NOMO-1 treated with DMSO at 0.1 percent for 48 hours (cell line): ENCODE data around the gene SPAM1.
"Not testable (repeated sequence)": the region's sequence is repeated elsewhere in the genome, so short reads cannot be mapped to it uniquely, and the experiment has no call there.

Experiments used
- DNase-seq: peaks from one replicate; lab custom pipeline; 2025; ENCODE audit not compliant: unreplicated experiment; lab: John Stamatoyannopoulos, UW

Gene SPAM1

DNA sequence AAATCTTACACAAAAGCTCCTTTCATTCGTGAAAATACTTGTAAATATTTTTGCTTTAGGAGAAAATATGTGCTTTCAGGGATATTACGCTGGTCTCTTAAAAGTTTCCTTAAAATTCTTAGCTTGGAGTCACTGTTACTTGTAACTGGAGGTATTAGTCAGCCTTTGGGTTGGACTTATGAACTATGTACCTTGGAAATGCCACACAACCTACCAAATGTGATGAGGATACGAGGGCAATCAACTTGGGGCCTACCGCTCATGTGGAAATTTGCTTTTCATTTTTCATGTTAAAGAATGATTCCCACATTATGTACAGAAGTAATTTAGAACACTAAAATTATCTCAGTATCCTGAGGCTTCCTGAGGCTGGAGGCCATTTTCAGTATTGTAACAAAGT lies 23.1 kb downstream of the SPAM1 start:
- no peak for DNase-seq

DNA sequence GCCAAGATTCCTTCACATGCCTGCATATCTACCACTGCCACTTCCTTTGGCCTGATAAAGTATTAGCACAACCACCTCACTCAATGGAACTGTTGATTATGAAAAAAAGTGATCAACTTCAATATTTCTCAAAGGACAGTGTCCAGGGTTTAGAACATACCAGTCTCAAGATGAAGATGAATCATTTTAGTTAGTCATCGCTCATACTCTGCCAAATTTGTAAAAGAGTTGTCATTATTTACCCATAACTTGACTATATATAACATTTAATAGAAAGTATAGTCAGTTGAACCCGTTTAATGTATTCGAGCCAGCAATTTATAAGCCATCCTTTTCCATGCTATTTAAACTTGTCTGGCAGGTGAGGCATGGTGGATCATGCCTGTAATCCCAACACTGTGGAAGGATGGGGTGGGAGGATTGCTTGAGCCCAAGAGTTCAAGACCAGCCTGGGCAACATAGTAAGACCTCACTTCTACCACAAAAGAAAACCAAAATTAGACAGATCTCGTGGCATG lies 33.2 kb downstream of the SPAM1 start:
- DNase-seq, result no peak

DNA sequence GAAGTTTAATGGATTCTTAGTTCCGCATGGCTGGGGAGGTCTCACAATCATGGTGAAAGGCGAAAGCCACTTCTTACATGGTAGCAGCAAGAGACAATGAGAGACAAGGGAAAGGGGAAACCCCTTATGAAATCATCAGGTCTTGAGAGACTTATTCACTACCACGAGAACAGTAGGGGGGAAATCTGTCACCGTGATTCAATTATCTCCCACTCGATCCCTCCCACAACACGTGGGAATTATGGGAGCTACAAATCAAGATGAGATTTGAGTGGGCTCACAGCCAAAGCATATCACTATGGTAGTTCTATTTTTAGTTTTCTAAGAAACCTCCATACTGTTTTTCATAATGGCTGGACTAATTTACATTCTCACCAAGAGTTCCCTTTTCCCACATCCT lies 36.7 kb downstream of the SPAM1 start:
- no peak for DNase-seq

DNA sequence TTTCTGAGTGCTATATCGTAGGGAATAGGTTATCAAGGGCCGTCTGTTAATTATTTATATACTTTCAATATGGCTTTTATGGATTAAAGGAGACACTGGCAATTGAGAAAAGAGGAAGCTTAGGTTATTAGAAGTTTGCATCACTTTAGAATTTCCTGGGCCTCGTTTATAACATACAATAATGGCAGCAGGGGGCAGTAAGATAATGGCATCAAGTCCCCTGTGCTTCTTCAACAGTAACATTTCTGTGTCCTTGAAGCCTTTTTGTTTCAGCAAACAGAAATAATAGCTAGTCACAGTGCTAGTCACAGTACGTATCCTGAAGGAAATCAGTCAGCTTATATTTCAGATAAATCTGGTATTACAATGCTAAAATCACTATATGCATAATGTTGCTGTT lies 41.9 kb downstream of the SPAM1 start:
- DNase-seq, result no peak

DNA sequence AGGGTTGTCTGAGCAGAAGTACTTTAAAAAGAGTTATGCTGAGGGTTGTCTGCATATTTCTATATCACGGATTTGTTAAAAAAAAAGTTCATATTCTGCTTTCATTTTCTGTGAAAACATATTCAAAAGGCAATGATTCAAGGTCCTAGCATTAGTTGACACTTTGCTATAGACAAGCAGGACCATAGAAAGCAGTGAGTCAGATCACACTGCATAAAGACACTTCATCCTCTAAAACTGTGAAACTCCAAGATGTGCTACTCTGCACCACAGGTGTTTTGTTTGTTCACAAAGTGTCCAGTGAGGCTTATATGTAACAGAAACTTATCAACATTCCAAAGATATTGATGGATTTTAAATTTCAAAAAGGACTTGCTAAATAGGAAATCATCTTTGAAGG lies 47.0 kb downstream of the SPAM1 start:
- DNase-seq, result no peak

DNA sequence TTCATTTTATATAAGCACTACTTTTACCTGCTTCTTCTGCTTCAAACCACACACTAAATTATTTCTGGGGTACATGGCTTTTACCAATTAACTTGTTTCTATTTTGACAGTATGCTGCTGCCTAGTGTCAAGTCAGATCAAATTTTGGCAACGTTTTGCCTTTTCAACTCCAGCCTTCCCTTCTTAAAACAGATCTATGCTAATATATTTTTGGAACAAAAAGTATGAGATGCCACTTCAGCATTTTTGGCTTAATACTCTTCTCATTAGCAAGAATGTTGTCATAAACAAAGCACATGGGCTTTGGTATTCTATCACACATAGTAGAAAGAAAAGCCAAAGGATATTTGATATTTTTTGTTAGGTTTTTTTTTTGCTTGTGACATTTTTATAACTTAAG lies 47.8 kb downstream of the SPAM1 start:
- DNase-seq, result no peak

DNA sequence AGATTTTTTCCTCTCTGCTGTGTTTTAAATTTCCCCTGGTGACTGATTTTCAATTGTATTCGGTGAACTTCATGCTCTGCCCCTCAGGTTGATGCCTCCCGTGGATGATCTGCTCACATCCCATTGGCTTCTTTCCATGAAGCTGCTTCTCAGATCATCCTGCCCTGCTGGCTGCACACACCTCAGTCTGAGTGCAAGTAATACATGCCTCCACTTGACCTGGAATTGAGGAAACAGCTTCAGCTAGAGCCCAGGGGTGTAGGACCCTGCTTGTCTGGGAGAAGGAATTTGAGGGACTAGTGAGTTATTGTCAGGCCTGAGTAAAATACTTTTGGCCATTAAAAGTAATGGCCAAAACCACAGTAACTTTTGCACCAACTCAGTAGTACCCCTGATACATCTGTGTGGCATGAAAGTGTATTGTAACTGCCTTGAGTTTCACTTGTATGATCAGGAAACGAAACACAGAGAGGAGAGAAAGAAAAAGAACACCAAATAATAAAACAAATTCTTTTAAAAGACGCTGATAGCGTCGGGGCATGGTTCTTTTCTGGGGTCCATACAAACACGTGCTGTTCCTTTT lies 49.4 kb downstream of the SPAM1 start:
- no peak for DNase-seq

DNA sequence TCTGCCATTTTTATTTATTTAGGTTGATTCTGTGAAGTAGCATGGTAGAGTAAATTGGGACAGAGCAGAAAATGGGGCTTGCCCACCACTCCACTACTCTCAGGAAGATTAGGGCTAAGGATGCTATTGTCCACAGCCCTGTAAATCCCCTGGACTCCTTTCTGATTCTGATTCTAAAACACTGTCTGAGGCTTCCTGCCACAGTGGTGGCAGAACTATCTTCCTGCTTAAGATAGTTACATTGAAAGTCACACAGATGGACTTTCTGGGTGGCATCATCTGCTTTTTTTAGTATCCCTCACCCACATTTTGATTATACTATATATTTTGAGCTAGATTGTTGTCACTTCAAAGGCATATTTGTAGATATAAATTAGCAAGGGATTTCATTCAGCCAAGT lies 50.0 kb downstream of the SPAM1 start:
- DNase-seq, result no peak

DNA sequence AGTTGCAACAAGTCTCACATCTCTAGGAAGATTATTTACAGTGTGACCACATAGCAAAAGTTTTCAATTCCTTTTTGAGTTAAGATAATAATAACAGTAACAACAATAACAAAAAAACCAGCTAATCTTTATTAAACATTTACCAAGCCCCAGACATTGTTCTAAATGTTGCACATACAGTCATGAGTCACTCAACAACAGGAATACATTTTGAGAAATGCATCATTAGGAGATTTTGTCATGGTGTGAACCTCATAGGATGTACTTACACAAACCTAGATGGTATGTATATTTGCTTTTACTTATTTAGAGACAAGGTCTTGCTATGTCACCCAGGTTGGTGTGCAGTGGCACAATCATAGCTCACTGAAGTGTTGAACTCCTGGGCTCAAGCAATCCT lies 52.0 kb downstream of the SPAM1 start:
- DNase-seq, result no peak

DNA sequence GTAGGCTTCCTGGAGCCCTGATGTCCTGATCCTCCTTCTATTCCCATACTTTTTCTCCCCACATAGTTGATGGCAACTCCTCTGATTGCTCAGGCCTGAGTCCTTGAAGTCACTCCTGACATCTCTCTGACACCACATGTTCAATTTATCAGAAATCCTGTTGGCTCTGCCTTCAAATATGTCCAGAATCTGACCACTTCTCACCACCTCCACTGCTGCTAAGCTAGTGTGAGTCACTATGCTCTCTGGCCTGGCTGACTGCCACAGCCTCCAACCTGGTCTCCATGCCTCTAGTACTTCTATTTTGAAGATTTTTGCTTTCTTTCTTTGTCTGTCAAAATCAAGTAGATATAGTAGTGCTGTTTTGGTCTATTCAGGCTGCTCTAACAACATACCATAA lies 54.8 kb downstream of the SPAM1 start:
- no peak for DNase-seq

DNA sequence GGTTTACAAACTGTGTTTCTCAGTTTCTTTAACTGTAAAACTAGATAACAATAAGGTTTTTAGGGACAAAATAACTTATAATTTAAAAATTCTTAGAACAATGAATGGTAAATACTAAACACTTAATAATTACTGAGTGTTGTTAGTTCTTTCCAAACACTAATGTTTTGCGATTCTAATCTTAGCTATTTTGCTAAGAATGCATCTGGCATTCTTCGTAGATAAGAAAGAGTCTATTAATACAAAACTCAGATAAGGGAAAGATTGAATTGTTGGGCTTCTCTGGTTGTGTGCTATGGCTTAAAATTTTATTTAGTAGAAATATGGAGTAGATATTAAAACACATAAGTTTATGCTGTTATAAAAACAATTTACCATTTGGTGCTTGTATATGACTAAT lies 62.4 kb downstream of the SPAM1 start:
- no peak for DNase-seq

DNA sequence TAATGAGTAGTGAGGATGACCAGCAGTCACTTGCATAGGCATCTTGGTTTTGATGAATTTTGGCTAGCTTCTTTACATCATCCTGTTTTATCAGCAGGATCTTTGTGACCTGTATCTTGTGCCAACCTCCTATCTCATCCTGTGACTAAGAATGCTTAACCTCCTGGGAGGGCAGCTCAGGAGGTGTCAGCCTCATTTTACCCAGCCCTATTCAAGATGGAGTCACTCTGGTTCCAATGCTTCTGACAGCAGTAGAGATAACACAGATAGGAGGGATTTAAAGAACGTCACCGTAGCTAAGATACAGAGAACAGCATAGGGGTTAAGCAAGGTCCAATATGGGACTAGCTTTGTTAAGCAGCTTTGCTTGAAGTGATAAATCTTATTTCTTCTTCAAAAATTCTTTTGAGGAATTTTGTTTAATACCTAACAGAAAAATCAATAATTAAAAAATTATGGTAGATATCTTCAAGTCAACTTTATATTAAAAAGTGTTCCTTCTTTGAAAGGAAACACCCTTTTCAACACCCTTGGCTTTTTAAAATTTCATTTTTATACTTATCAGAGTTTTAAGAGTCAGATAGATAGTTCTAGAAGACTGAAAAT lies 68.0 kb downstream of the SPAM1 start:
- DNase-seq, result no peak

DNA sequence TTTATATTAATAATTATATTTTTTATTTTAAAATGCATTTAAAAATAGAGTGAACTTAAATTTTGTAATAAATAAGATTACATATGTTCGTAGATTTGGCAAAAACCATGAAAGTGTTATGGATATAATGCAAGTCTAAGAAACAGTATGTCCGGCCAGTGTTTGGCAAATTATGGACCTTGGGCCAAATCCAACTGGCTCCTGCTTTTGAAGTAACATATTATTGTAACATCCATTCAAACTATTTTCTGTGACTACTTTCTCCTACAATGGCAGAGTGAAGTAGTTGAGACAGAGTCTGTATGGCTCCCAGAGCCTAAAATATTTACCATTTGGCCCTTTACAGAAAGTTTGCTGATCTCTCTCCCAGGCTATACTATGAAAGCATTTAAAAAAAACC lies 69.0 kb downstream of the SPAM1 start:
- DNase-seq, result no peak

DNA sequence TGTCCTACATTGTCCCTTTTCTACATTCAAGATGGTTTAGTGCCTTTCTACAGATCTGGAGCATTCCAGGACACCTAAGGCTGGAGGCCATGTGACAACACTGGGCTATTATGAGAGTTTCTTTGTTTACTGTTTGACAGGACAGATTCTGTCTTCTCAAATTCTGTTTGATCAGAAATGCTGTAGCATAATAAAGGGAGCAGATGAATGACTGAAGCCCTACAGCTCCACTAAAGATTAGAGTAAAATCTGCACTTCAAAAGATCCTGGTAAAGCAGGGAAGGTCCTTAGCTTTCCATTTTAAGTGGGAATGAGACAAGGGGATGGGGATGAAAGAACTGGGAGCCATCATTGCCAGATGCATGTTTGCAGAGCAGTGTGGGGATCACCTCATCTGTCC lies 69.4 kb downstream of the SPAM1 start:
- DNase-seq, result no peak

DNA sequence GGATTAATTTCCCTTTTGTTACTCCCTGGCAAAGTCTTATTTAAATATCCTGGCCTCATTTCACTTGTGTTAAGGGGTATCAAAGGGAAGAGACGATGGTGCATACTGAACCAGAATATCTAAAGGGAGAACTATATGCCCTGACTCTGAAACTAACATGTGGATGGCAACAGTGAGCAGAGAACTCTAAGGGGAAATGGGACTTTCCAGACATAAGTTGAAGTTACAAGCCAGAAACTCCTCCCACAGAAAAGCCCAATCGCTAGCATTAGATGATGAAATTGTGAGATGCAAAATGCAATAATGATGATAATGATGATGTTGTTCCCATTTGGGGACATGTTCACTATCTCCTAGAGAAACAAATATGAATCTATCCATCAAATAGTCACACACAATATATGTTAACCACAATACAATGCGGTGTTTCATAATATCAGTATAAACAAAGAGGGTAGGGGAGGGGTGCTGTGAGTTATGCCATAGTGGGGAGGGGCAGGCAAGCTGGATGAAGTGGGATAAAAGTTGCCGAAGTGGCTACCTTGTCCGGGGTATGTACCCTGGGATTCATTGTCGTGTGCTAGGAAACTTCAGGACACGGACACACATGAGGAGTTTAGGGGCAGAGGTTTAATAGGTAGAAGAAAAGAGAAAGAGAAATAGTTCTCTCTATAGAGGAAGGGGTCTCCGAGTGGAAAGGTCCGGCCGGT lies 70.7 kb downstream of the SPAM1 start:
- no peak for DNase-seq

DNA sequence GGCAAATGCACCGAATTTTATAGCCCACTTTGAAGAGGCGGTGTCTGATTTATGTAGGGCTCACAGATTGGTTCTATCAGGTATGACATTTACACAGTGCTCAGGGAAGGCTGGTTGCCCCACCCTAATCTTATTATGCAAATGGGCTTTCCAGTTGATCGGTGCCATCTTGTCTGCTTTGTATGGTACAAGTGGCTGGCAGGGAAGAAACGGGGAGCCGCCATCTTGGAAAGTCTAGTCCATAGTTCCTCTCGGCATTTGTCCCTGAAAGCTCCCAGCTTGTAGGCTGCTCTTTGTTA lies 71.2 kb downstream of the SPAM1 start:
- no peak for DNase-seq

DNA sequence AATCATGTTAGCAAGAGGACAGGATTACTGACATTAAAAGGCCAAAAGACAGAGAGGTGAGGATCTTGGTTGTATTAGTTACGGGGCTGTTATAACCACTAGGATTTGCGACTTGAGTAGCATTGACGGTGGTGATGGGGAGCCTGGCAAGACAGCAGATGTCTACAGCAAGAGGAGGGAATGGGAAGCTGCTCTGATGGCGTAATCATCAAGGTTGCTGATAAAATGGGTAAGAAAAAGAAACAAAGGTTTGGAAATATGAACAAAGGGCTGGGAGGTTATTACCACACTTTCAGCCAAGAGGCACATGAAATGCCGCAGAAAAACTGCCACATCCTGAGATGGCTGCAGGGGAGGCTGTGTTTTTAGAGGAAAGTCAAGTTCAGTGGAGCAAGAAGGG lies 73.9 kb downstream of the SPAM1 start:
- DNase-seq, result no peak

DNA sequence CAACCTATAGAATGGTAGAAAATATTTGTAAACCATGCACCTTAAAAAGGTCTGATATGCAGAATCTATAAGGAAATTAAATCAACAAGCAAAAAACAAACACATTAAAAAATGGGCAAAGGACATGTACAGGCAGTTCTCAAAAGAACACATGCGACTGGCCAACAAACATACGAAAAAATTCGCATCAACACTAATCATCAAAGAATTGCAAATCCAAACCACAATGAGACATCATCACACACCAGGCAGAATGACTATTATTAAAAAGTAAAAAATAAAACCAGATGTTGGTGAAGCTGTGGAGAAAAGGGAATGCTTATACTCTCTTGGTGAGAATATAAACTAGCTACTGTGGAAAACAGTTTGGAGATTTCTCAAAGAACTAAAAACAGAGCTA lies 74.7 kb downstream of the SPAM1 start:
- no peak for DNase-seq

DNA sequence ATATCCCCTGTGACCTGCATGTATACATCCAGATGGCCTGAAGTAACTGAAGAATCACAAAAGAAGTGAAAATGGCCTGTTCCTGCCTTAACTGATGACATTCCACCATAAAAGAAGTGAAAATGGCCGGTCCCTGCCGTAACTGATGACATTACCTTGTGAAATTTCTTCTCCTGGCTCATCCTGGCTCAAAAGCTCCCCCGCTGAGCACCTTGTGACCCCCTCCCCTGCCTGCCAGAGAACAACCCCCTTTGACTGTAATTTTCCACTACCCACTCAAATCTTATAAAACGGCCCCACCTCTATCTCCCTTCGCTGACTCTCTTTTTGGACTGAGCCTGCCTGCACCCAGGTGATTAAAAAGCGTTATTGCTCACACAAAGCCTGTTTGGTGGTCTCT lies 83.3 kb downstream of the SPAM1 start:
- DNase-seq, result not testable (repeated sequence)

DNA sequence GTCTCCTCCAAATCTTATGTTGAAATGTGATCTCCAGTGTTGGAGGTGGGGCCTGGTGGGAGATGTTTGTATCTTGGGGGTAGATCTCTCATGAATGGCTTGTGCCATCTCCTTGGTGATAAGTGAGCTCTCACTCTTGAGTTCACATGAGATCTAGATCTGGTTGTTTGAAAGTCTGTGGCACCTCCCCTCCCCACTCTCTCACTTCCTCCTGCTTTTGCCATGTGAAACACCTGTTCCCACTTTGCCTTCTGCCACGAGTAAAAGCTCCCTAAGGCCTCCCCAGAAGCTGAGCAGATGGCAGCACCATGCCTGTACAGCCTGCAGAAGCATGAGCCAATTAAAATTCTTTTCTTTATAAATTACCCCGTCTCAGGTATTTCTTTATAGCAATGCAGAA lies 84.3 kb downstream of the SPAM1 start:
- DNase-seq, result no peak
